Effector CD8-positive, alpha-beta T cell (primary cell): Measurements from ENCODE around the gene FNDC3B.

ENCODE experiments used
- DNase-seq: peaks from one replicate; lab custom pipeline; 2025; lab: John Stamatoyannopoulos, UW

Gene FNDC3B

DNA sequence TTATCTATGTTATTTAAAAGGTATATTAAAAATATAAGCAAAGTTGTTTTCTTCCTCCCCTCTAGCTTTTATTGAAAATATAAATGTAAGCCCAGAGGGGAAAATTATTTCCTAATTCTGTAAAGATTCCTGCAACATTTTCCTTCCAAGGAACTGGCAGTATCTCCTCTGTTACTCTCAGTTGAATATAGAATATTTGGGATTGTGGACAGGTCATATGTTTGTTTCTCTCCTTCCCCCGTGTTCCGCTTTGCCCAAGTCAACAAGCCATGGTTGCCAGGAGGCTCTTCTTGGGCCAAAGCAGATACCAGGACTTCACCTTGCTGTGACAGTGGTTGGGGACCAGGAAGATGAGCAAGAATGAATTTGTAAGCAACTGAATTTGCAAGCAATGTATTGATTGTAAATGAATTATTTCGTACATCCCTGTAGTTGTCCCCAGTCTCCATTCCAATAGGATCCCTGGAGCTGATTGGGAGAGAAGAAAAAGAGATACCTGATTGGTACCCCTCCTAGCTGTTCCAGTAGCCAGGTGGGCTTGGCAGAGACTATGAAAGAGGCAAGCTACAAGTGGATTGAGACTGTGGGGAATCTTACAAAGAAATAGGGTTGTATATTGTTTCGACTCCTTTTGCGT is 130.8 kb downstream of the FNDC3B start:
- DNase-seq: no peak

DNA sequence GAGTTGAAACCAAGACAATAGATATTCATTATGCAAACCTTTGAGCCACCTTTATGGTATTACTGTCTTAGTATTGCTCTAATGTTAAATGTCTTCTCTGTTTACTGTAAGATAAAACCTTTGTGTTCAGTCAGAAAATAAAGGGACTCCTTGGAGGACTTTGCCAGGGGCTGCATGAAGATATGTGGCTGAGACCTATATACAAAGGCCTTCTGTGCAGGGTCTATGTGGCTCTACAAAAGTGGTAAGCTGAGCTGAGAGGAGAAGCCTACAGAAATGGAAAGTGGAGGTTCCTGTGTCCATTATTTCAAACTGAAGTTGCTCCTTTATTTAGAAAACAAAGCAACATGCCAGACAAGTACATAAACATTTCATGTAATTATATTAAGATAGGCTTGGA is 131.5 kb downstream of the FNDC3B start:
- no peak for DNase-seq

DNA sequence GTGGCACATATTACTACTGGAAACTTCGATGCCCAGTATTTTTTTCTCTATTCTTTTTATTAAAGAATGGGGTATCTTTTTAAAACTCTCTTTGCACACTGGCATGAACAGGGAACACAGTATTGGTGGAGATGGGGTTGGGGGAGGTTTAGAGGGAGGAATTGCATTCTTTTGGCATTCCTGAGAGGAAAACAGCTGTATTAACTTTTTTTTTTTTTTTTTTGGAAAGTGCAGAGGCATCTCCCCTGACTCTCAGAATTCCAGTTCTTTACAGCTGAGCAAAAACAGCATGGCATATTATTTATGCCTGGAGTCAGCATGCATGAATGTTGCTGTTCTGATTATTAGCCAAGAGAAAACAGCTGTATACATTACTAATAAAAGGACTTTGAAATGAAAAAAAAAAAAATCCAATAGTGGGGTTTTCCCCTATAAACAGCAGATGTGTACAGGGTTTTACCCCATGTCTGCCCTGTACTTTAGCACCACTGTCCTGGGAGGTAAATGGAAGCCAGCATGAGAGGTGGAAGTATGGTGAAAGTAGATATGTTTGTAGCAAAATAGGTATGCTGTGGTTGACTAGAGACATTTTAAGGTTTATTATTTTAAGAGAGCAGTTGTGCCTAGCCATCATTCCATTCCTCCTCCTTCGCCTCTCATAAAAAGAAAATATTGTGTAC is 132.2 kb downstream of the FNDC3B start:
- DNase-seq: no peak

DNA sequence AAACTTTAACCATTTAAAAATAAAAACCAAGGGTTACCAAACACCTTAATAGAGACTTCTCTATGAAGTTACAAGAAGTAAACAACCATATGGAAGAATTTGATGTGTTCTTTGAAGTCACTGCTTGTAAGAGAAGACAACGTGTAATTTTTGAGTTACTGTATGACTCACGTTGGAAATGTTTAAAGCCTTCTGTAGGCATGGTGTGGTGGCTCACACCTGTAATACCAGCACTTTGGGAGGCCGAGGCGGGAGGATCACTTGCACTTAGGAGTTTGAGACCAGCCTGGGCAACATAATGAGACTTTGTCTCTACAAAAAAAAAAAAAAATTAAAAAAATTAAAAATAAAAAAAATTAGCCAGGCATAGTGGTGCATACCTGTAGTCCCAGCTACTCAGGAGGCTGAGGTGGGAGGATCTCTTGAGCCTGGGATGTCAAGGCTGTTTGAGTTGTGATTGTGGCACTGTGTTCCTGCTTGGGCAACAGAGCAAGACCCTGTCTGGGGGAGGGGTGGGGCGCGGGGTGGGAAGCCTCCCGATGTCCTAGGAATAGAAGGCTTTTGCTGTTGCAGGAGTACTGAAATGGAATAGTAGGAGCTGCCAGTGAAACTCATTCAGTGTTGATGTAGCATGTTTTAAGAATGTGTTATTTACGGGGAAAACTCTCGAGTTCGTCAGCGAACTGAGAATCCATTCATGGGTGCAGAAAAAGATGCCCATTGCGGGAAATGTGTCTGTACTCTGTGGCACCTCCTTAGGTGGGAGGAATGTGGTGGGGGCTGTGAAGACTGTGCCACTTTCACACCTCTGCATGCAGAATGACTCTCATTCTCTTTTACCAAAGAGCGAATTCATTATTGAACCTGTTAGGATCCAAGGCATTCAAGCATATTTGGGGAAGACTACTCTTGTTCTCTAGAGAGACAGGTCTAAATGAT is 134.2 kb downstream of the FNDC3B start:
- no peak for DNase-seq

DNA sequence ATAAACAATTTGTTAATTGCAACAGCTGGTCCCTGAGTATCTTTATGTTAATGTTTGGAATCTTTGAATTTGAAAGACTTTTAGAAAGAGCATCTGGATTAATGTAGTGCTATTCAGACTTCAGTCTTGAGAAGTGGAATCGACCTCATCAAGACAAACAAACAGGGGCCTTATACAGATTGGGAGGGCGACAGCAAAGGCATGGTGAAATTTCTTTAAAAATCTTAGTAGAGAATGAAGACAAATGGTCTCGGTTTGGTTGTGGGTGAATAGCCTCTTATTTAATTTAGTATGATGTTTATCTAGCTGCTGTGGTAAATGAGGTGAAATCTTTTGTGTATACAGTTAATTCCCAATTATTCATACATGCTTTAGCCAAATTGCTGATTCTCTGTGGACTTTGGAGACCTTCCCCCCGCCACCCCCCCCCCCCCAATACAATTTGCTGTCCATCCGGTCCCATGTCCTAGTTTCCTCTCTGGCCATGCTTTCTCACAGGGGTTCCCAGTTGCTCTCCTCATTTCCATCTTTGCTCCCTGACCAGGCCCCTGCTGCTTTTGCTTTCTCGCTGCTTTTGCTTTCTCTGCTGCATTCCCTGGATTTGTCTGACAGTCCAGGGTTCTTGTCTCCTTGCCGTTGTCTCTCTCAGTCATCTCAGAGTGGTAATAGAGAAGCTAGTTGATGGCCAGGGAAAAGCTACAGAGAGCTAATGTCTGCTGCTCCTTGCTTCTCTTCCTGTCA is 135.3 kb downstream of the FNDC3B start:
- DNase-seq: no peak

DNA sequence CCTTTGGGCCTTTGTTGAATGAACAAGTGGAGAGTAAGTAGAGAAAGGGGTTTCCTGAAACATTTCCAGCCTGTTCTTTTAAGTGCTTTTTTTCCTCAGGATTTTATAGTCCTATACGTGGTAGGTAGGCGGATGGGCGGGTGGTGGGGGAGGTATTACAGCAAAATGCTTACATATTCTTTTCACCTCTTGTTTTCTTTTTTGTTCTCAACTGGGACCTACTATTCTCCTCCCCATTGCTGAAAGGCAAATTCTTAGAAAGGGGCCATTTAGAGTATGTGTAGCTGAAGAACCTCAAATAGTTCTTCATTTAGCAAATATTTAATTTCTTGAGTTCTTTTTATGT is 135.8 kb downstream of the FNDC3B start:
- DNase-seq: no peak

DNA sequence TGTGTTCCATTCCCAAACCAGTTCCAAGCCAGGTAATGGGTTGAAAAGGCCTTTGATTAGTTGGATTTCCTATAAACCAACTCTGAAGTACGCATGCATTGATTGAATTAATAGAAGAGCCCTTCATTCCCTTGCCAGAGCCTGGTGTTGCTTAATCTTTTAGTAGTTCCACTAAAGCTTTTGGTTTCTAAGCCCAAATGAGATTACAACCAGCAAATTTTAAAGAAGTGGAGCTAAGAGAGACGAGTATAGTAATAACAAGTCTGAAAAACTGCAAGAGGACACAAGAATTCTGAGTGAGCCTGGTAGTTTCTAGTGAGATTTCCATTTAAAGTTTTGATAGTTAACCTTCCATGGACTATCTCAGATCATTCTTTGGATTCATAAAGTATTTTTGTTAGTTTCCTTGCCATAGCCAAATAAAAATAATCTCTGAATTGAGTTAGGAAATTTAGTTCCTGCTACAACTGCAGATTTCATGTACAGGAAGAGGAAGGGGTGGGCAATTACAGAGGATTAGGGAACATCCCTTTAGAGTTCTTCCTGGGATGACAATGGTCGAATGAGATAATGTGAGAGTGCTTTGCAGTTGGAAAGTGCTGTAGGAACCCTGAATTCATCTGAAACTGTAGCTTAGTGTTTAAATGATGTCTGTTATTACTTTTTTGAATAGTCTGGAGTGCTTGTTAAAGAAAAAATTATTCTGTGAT is 136.8 kb downstream of the FNDC3B start:
- DNase-seq: no peak

DNA sequence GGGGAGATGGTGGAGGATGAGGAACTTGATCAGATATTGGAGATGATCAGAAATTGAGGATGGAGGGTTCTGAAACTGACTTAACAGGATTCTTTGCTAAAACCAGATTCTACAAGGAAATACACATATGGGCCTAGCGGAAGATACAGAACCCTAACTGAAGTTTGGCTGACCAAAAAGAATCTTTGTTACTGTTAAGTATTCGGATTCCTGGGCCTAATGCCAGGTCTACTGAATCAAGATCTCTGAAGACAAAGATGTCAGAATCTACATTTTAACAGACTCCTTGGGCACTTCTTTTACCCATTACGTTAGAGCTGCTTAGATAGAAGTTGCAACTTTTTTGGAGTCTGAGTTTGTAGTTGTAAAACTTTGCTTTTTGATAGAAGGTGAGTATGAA is 137.7 kb downstream of the FNDC3B start:
- no peak for DNase-seq

DNA sequence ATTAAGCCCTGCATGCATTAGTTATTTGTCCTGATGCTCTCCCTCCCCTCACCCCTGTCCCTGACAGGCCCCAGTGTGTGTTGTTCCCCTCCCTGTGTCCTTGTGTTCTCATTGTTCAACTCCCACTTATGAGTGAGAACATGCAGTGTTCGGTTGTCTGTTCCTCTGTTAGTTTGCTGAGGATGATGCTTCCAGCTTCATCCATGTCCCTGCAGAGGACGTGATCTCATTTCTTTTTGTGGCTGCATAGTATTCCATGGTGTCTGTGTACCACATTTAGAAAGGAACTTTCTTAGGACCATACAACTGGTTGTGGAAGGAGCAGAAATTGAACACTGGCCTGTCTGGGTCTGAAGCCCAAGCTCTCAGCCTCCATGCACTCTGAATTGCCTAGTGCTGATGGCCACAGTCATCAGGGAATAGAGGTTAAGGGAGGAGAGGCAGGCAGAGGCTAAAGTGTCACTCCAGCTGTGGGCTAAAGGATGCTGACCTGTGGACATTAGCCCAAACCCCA is 138.5 kb downstream of the FNDC3B start:
- DNase-seq: no peak

DNA sequence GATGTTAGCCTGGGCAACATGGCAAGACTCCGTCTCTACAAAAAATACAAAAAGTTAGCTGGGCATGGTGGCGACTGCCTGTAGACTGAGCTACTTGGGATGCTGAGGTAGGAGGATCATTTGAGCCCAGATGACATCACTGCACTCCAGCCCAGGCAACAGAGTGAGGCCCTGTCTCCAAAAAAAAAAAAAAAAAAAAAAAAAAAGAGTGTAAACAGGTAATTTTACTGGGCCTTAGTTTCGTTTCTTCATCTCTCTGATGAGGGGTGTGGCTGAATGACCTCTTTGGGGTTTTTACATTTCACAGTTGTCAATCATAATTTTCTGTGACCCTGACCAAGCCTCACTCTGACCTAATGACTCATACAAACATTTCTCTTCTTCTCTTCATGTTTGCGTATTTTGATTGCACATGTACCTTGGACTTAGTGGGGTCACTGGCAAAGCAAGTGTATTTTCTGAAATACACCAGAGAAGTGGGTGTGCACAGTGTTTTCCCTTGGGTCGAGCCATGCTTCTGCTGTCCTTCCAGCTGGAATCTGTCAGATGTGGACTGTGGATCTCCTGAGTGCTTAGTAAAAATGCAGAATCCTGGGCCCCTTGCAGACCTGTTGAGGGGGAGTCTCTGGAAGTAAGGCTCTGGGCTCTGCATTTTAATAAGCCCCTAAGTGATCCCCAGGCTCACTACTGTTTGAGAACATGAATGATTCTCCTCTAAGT is 140.5 kb downstream of the FNDC3B start:
- DNase-seq: no peak

DNA sequence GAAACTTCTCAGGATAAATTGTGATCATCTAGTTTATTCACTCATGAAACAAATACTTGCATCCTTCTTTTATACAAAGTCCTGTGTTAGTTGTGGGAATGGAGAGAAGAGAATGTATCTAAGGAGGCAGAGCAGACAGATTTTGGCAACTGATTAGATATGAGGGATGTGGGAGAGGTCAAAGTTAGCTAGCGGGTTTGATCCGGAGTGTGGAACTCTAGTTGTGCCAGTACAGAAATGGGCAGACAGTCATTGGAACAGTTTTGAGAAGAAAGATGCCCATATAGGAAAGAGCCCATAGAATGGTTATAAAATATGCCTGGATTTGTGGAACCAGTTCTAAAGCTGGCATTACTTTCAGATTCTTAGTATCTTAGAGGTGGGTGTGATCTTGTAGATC is 141.1 kb downstream of the FNDC3B start:
- no peak for DNase-seq

DNA sequence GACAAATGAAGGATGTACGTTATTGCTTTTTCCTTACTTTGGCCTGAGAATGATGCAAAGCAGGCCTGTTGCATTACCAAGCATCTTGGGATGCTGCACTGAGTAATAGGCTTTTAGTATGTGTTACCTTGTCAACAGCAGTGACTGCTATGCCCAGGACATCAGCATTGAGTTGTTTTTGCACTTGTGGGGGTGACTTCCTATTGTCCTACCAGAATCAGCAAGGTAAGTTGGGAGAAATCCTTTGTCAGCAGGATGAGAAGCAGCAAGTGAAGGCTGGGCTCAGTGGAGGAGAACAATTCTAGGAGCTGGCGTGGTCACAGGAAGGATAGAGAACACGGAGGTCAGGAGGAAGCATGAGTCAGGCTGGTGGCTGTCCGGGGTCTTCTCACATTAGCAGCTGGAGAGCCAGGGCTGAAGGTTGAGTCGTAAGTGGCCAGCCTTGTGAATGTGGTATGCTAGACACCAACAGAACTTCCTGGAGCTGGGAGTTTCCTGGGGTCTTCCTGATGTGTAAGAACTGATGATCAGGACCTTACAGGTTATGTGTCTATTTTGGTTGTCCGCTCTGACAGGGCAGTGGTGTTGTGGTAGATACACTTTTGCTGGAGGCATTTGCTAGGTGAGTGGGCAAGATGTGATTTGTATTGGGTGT is 142.7 kb downstream of the FNDC3B start:
- no peak for DNase-seq

DNA sequence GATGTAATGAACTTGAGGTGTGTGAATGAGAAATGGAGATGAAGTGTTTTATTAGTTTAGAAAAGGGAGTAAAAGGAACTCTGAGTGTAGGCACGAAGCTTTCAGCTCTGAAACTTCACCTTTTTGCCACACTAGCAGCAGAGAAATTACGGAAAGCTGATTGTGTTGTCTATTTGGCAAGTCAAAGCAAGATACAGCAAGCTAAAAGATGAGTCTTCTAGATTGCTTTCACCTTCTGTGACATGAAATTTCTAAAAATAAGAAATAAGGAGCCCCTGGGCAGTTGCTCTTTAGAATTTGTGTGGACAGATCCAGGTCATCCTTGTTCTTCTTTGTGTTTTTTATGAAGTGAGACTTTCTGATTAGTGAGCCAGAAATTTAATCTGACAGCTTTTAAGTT is 143.4 kb downstream of the FNDC3B start:
- no peak for DNase-seq

DNA sequence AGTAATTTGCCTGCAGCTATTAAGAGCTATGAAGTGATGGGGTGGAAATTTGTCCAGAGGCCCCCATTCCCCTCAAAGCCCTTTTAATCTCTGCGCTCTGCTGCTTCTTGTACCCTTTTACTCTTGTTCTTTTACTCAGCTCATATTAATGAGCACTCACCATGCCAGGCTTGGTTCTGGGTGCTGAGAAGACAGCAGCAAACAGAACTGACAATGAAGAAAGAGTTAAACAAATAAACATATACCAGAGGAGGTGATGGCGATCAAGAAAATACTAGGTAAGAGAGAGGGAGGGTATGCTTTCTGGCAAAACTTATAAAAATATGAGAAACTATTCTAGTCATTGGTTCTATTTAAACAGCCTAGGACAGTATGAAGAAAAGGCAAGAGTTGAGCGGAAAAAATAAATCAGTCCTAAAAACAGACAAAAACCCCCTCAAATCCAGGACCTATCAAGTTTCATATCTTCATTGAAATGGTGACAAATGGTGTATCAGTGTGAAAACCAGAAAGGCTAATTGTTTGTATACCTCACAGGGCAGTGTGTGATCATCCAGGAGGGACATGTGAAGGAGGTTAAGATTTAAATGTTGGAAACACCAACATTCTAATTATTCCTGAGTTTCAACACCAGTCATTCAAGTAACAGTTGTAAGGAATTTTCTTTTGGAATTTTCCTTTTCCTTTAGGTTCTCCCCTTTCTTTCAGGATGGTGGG is 144.9 kb downstream of the FNDC3B start:
- DNase-seq: no peak

DNA sequence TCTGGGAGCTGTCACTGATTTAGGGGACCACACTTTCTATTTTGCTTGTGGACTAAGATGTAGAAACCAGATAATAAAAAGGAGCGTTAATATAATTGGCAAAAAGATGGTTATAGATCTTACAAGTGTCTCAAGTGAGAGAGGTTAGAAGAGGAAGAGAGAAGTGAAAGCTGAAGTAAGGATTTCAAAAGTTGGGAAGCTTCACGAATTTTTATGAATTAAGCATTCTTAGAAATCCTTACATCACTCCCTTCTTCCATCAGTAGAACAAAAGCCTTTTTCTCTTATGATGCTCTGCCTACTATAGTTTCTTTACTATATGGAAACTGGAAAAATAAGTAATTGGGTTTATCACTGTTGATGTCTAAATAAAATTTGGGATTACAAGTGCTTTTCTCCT is 146.5 kb downstream of the FNDC3B start:
- DNase-seq: no peak

DNA sequence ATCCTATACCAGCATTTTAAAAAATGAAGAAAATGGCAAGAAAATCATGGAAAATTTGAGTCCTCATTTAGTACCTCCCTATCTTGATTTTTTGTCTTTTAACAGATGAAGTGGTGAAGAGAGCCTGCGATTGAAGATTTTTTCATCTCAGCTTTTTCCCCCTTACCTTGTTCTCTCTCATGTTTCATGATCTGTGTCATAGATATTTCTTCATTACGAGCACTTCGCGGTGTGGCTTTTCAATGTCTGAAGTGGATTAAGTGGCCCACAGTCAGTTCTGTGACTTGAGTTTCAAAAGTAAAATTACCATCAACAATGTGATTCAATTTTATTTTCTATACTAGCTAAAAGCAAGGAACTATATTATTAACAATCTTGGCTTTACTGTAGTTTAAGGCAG is 147.2 kb downstream of the FNDC3B start:
- no peak for DNase-seq

DNA sequence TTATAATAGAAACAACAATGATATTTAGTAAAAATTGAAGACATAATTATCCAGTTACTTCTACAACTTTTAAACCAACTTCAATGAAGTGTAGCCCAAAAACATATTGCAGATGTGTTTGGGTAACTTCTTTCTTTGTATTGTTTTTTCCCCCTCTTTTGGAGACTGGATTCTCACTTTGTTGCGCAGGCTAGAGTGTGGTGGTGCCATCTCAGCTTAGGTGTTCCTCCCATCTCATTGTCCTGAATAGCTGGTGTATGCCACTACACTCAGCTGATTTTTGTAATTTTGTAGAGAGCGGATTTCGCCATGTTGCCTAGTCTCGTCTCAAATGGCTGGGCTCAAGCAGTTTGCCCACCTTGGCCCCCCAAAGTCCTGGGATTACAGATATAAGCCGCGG is 148.1 kb downstream of the FNDC3B start:
- no peak for DNase-seq

DNA sequence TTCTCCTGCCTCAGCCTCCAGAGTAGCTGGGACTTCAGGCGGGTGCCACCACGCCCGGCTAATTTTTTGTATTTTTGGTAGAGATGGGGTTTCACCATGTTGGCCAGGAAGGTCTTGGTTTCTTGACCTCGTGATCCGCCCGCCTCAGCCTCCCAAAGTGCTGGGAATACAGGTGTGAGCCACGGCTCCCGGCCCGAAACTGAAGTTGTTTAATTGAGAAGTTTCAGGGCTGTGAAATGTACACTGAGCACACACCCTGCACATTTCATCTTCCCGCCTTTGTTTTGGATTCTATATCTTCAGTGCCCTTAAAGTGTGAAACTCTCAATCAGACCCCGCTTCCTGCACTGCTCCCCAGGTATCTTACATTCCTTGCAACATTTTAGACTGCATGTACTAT is 149.1 kb downstream of the FNDC3B start:
- DNase-seq: no peak

DNA sequence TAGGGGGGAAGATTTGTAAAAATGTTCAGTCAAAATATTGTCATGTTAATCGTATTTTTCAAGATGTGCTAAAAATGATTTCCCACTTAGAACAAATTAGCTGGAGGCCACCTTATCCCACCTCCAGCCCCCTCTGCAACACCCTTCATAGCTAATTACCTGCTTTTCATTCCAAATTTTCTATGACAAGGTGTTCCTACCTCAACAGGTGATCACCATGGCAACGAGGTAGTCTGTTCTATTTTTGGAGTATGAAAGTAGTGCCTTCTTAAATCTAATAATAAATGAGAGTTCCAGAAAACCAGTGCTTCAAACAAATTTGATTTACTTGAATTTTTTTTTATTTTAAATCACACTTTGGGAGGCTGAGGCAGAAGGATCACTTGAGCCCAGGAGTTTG is 149.8 kb downstream of the FNDC3B start:
- DNase-seq: no peak
